Measurements from ENCODE around the gene MIER2.

MIER2 gene

DNA sequence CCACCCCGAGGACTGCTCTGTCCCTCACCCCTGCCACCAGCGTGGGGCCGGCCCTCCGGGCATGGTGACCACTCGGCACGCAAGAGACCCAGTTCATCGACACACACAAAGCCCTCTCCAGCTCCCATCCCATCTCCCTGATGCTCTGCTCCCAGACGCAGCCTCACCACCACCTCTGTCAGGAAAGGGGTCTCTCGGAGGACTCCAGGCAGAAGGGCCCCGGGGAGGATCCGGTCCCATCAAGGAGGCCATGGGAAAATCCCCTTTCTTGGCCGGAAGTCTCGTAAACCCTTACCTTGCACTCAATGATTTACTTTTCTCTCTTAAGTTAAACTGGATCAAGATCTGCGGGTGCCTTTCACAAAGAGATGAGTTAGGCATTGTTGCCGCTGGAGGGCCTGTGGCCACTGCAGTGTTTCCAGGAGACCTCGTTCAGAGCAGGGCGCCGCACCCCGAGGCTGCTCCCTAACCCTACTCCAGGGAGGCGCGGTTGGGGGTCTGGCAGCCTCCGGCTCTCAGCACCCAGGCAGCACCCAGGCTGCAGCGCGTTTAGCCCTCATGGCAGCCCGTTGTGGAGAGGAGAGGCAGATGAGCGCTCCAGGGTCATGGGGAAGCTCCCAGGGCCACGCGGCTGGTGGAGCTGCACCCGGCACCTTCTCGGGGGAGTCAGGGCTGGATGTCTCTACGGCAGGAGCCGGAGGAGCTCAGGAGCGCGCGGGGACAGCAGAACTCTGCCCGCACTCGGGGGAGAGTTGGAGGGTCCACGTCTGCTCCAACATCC is 33.4 kb upstream of the MIER2 start:
- DNase-seq: no peak

DNA sequence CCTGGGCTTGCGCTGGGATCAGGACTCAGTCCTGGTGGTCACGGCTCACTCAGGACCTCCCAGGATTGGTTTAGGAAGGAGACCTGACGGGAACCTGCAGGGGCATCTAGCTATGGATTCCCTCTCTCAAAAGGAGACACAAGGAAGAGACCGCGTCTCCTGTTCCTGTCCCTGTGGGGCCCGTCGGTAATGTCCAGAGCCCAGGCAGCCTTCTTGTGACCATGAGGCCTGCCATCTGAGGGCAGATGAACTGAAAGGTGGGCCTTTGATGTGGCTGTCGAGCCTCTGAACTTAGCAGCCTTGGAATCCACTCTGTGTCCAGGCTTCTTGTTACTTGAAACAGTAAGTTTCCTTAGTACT is 31.5 kb upstream of the MIER2 start:
- no peak for DNase-seq

GRCh38 chr19:375395-376110 is 31.0 kb upstream of the MIER2 start:
- DNase-seq: no peak

DNA sequence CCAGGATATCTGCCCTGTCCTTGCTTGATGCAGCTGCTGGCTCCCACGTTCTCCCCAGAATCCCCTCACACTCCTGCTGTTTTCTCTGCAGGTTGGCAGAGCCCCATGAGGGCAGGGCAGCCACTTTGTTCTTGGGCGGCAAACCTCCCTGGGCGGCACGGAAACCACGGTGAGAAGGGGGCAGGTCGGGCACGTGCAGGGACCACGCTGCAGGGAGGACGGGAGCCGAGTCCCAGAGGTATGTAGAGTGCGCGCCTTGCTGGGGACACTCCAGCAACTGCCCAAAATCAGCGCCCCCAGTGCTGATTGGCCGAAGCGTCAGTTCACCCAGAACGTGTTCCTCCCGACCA is 30.3 kb upstream of the MIER2 start:
- no peak for DNase-seq

DNA sequence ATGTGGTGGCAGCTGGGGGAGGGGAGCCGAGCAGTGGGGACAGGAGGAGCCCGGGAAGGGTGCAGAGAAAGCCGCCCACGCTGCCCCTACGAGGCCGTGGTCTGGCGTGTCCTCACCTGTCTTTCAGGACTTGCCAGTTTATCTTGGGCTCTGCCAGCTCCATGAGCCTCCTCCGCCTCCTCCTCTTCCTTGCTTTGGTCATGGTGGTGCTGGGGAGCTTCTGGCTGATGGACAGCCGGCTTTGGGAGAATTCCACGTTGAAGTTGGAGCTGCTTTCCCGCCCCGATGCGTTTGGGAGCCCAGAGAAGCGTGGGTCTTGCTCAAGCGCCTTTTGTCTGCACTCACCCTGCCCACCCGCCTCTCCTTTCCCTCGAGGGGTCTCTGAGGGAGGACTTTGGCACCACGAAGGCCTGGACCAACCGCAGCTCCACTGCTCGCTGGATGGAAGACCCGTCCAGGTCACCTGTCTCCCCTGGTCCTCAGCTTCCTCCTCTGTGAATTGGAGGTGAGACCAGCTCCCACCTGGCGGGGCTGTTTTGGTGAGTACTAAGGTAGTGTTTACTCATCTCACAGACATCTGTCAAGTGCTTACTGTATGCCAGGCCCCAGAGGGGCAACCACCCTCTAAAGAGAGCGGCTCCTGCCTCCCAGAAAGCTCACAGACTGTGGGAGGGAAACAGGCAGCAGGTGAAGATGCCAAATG is 29.7 kb upstream of the MIER2 start:
- DNase-seq: no peak

DNA sequence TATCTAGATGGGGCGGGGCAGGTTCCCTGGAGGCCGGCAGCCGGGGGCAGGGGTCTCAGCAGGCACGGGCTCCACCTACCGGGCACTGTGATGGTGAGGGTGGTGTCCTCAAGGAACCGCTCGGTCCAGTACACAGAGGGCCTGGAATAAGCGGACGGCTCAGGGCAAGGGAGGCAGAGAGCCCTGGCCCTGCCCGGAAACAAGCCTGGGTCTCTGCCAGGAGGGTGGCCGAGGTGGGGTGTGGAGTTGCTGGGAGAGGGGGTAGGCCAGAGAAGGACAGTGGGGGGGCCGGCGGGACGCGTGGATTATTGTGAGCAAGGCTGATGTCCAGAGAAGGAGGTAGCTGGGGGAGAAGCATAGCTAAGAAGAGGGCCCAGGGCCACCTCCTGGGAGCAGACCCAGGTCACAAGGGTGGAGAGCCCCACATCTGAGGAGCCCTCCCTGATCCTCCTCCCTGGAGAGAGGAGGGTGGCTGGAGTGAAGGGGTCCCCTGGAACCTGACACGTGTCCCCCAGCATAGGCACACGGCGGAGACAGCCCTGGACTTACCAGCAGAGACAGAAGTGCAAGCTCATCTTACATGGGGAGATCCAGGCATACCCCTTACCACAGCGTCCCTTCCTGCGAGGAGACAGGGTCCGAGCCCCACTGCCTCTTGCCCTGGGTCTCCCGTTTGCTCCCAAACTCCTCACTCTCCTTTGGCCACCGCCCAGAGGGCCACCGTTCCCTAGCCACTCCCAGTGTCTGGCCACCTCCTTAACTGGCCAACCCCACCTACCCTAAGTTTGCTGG is 29.0 kb upstream of the MIER2 start:
- DNase-seq: no peak

DNA sequence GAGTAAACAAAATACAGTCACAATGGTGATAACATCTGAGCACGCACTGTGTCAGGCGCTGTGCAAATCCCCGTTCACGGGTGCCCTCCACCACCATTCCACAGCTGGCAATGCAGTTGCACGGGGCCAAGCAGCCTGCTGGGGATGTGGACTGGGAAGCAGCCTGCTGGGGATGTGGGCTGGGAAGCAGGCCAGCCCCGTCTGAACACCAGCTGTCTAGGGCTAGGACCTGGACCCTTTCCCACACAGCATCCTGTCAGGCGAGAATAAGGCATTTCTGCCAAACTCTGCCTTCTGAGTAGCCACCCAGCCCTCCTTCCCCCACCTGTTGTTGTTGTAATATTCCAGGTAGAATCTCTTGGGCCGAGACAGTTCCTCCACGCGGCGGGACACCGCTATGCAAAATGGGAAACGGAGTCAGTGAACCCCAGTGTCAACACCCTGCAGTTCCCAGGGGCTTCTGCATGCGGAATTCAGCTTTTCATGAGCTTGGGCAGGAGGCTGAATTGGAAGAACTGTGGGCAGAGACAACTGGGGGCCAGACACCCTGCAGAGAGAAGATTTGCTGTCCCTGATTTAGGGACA is 27.8 kb upstream of the MIER2 start:
- DNase-seq: no peak

- DNase-seq: no peak
Measured at GRCh38 chr19:371501-372168, 27.0 kb upstream of the MIER2 start.

DNA sequence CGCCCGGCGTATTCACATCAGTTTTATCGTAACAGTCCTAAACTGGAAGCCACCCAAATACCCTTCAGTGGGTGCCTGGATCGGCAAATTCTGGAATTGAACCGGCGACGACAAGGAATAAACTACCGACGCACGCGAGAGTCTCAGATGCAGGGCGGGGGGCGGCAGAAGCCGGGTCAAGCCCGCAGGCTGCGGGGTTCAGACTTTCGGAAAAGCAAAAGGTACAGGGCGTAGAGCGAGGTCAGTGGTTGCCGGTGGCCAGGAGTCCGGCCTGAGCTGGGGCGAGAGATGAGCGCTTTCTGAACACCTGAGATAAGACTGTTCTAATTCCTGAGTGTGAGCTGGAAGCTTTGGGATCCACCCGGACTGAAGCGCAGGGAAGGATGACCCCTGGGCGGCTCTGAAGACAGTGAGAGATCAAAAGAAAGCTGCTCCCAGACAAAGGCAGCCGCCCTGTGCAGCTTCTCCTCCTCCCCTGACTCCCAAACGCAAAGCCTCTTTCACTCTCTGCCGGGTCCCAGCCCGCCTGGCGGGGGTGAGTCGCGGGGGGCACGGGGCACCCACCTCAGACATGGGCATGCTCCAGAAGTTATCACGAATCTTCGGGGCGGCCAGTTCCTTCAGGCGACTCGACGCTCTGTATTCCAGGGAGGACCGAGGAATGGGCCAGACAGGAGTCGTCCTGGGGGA is 26.2 kb upstream of the MIER2 start:
- no peak for DNase-seq

GRCh38 chr19:369876-370275 is 25.3 kb upstream of the MIER2 start:
- no peak for DNase-seq

- DNase-seq: no peak
Measured at GRCh38 chr19:369256-369655, 24.7 kb upstream of the MIER2 start.

GRCh38 chr19:368630-369024 is 24.0 kb upstream of the MIER2 start:
- no peak for DNase-seq

DNA sequence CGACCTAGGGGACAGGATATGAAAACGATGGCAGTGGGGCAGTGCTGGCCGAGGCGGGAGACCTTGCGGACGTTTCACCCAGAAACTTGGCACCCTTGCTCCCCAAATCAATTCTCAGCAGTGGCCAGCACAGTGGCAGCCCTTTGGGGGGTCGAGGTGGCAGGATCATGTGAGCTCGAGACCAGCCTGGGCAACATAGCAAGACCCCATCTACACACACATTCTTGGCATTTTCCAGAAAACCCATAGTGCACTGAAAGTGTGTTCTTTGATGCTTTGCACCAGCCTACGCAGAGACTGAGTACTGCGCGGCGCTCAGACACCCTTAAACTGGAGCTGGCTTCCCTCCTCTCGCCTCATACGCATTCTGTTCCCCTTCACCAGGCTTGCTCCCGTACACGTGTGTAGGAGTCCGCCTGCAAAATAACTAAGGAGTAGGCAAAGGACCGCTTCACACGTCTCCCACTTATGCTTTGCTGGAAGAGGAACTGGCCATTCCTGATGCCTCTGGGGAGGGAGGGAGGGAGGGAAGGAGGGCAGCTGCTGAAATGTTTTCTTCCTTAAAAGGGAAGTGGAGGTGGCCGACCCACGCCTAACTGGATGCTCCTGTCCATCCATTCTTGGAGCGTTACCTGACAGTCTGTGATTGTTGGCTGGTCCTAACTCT is 23.5 kb upstream of the MIER2 start:
- no peak for DNase-seq

- no peak for DNase-seq
Measured at GRCh38 chr19:367561-367960, 23.0 kb upstream of the MIER2 start.

DNA sequence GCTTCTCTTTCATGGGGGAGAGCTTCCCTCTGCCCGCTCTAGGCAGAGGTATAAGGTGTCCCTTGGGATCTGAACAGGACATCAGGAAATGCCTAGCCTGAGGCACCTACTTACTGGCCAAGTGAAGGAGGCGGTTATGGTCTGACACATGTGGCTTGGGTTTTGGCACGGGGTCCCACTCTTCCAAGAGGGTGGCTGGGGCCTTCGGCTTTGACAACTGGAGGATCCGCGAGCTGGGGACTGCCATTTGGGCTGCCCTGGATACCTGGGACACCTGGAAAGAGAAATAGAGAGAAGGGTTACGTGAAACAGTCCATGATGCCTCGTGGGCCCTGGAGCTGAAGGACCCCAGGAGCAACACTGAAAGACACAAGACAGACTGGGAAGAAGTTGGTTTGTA is 22.4 kb upstream of the MIER2 start:
- no peak for DNase-seq

DNA sequence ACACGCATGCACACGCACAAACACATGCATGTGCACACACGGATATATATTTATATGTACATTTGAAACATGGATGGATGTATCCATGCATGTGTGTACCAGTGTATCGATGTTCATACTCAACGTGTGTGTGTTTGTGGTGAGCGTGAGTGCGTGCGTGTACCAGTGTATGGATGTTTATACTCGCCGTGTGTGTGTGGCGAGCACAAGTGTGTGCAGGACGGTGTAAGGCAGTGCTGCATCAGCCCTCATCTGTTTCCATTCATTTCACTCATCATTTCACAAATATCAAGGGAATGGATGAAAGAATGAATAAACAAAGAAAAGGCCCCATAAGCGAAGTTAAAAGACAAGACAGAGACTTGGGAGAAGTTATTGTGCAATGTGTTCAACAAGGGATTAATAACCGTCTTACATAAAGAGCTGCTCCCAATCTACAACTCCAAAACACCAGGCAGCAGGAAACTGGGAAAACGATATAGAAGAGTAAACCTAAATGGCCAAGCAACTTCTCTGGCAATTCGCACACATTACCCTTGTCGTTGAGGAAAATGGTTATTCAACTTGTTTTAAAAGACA is 21.7 kb upstream of the MIER2 start:
- DNase-seq: no peak

GRCh38 chr19:364496-365287 is 20.1 kb upstream of the MIER2 start:
- no peak for DNase-seq

- no peak for DNase-seq
Measured at GRCh38 chr19:362683-363082, 18.1 kb upstream of the MIER2 start.

- DNase-seq: no peak
Measured at GRCh38 chr19:362154-362553, 17.6 kb upstream of the MIER2 start.

DNA sequence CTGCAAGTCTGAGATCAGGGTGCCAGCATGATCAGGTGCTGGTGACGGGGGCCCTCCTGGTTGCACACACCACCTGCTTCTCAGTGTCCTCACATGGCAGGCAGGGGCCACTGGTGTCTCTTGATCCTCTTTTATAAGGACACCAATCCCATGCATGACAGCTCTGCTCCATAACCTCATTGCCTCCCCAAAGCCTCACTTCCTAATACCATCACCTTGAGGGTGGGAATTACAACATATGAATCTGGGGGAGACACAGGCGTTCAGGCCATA is 15.0 kb upstream of the MIER2 start:
- DNase-seq: no peak
